OCI-LY3 (cell line): ENCODE data around the gene ZBED5.

ENCODE experiments used
- EZH2phosphoT487 ChIP-seq: fragments of 200-600 bp; shearing (Covaris generic); IDR thresholded peaks from 2 replicates; pipeline ENCODE4 v1.6.1; 2018; ENCODE audit warnings: antibody characterized with exemption, mixed run types, low read depth
- TF ChIP-seq, protein P1 (sequence below): fragments of 200-600, 300-600 bp; sonication (generic); IDR thresholded peaks from 2 replicates; pipeline ENCODE4 v1.5.1; 2014; ENCODE audit warnings: antibody characterized with exemption, low read length, low read depth

GRCh38 chr11:10806206-10806605 is 51.6 kb downstream of the ZBED5 start:
- TF ChIP-seq, protein P1, sequence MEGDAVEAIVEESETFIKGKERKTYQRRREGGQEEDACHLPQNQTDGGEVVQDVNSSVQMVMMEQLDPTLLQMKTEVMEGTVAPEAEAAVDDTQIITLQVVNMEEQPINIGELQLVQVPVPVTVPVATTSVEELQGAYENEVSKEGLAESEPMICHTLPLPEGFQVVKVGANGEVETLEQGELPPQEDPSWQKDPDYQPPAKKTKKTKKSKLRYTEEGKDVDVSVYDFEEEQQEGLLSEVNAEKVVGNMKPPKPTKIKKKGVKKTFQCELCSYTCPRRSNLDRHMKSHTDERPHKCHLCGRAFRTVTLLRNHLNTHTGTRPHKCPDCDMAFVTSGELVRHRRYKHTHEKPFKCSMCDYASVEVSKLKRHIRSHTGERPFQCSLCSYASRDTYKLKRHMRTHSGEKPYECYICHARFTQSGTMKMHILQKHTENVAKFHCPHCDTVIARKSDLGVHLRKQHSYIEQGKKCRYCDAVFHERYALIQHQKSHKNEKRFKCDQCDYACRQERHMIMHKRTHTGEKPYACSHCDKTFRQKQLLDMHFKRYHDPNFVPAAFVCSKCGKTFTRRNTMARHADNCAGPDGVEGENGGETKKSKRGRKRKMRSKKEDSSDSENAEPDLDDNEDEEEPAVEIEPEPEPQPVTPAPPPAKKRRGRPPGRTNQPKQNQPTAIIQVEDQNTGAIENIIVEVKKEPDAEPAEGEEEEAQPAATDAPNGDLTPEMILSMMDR: no peak
- TF ChIP-seq EZH2phosphoT487: no peak
